OCI-LY1 (cell line): ENCODE results near the gene PAFAH1B1.
"Not testable (repeated sequence)": the region's sequence is repeated elsewhere in the genome, so short reads cannot be mapped to it uniquely, and the experiment has no call there.

Experiments
- H2AFZ ChIP-seq: fragments of 200-600 bp; sonication (generic), shearing (Covaris generic); 2 replicates; pipeline ENCODE4 v1.6.0; 2014; ENCODE audit warnings: antibody characterized with exemption, mild to moderate bottlenecking, low read length
- H3F3A ChIP-seq: fragments of 200-600 bp; sonication (generic), shearing (Covaris generic); 2 replicates; pipeline ENCODE4 v1.6.0; 2014; ENCODE audit warnings: mild to moderate bottlenecking, antibody characterized with exemption, low read length, moderate library complexity; ENCODE audit not compliant: insufficient read depth
- H3K27ac ChIP-seq: fragments of 200-600 bp; sonication (generic); 2 replicates; pipeline ENCODE4 v1.5.1; 2014; ENCODE audit warnings: low read length, mixed run types, mild to moderate bottlenecking, low read depth; ENCODE audit not compliant: poor library complexity, severe bottlenecking
- H3K27me3 ChIP-seq: fragments of 200-600 bp; sonication (generic); 2 replicates; pipeline ENCODE4 v1.6.0; 2014; ENCODE audit warnings: antibody characterized with exemption, mild to moderate bottlenecking, low read length, moderate library complexity; ENCODE audit not compliant: insufficient read depth
- H3K36me3 ChIP-seq: fragments of 200-600 bp; sonication (generic); 2 replicates; pipeline ENCODE4 v1.6.1; 2014; ENCODE audit warnings: mild to moderate bottlenecking, antibody characterized with exemption, low read length, moderate library complexity, mixed read lengths; ENCODE audit not compliant: insufficient read depth
- H3K4me1 ChIP-seq: fragments of 200-600 bp; sonication (generic); 2 replicates; pipeline ENCODE4 v1.5.1; 2014; ENCODE audit warnings: mild to moderate bottlenecking, low read length, moderate library complexity; ENCODE audit not compliant: insufficient read depth, severe bottlenecking
- H3K4me2 ChIP-seq: fragments of 200-600 bp; sonication (generic), shearing (Covaris generic); 2 replicates; pipeline ENCODE4 v1.6.1; 2014; ENCODE audit warnings: low read length
- H3K4me3 ChIP-seq: fragments of 200-600 bp; sonication (generic); 2 replicates; pipeline ENCODE4 v1.5.1; 2014; ENCODE audit warnings: low read length, low read depth, mild to moderate bottlenecking, mixed read lengths; ENCODE audit not compliant: poor library complexity, severe bottlenecking
- H3K79me2 ChIP-seq: fragments of 200-600 bp; shearing (Covaris generic); 2 replicates; pipeline ENCODE4 v1.6.1; 2016; ENCODE audit warnings: mixed run types, low read length, mixed read lengths; ENCODE audit not compliant: insufficient read depth
- H3K9ac ChIP-seq: fragments of 200-600 bp; sonication (generic), shearing (Covaris generic); 2 replicates; pipeline ENCODE4 v1.6.1; 2014; ENCODE audit warnings: mild to moderate bottlenecking, low read length, mixed read lengths
- H3K9me2 ChIP-seq: fragments of 200-600 bp; sonication (generic), shearing (Covaris generic); 2 replicates; pipeline ENCODE4 v1.6.1; 2014; ENCODE audit warnings: low read depth, mild to moderate bottlenecking, low read length, mixed read lengths
- H3K9me3 ChIP-seq: fragments of 200-600 bp; shearing (Covaris generic); 2 replicates; pipeline ENCODE4 v1.6.1; 2014; ENCODE audit warnings: low read length, mixed read lengths
- H4K20me1 ChIP-seq: fragments of 200-600 bp; sonication (generic), shearing (Covaris generic); 2 replicates; pipeline ENCODE4 v1.6.0; 2016; ENCODE audit warnings: mild to moderate bottlenecking, low read length; ENCODE audit not compliant: insufficient read depth
- EZH2 ChIP-seq: fragments of 200-600 bp; sonication (generic), shearing (Covaris generic); IDR thresholded peaks from 2 replicates; pipeline ENCODE4 v1.8.0; 2017; ENCODE audit warnings: borderline replicate concordance, mixed run types, mild to moderate bottlenecking, antibody characterized with exemption, low read length, moderate library complexity, mixed read lengths
- TF ChIP-seq, protein P1 (sequence below): fragments of 200-600 bp; sonication (generic), shearing (Covaris generic); IDR thresholded peaks from 2 replicates; pipeline ENCODE4 v1.5.1; 2017; ENCODE audit warnings: mild to moderate bottlenecking, antibody characterized with exemption, low read length, moderate library complexity, mixed read lengths

PAFAH1B1 gene

DNA sequence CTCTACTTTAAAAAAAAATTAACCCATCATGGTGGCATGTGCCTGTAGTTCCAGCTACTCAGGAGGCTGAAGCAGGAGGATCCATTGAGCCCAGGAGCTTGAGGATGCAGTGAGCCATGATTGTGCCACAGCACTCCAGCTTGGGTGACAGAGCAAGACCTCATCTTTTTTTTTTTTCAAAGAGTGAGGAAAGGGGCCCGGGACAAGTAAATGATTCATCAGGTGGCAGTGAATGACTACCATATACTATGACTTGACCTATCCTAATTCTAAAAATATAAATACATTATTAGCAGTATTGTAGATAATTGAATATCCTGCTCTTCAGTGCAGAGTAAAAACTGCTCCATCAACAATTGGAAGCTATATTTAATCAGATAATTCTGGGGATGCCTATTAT is 62.8 kb downstream of the PAFAH1B1 start:
- H4K20me1 ChIP-seq = no peaks in the 10 kb centered on the region
- H3K4me2 ChIP-seq = no peak overlapping the region
- no peaks in the 10 kb centered on the region for H3K9me2 ChIP-seq
- no peak overlapping the region for H2AFZ ChIP-seq
- H3K27ac ChIP-seq = no peak overlapping the region
- H3K4me3 ChIP-seq = no peak overlapping the region
- H3K9ac ChIP-seq = no peak overlapping the region
- H3K27me3 ChIP-seq = no peaks in the 10 kb centered on the region
- no peaks in the 10 kb centered on the region for H3F3A ChIP-seq
- peaks cover 54% of the 10 kb centered on the region for H3K79me2 ChIP-seq
- no peaks in the 10 kb centered on the region for H3K9me3 ChIP-seq
- H3K36me3 ChIP-seq = peaks cover 44% of the 10 kb centered on the region
- no peaks in the 10 kb centered on the region for H3K4me1 ChIP-seq
- TF ChIP-seq EZH2 = no peak

DNA sequence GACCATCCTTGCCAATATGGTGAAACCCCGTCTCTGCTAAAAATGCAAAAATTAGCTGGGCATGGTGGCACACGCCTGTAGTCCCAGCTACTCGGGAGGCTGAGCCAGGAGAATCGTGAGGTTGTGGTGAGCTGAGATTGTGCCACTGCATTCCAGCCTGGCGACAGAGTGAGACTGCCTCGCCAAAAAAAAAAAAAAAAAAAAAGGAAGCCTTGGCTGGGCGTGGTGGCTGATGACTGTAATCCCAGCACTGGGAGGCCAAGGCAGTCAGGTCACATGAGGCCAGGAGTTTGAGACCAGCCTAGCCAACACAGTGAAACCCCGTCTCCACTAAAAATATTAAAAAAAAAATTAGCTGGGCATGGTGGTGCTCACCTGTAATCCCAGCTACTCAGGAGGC is 65.9 kb downstream of the PAFAH1B1 start:
- not testable (repeated sequence) for H3K27me3 ChIP-seq, H3K9me3 ChIP-seq, H3K4me1 ChIP-seq, H3K4me3 ChIP-seq, H3K9ac ChIP-seq, H3K4me2 ChIP-seq, H3K9me2 ChIP-seq, H3K27ac ChIP-seq, H2AFZ ChIP-seq, H3F3A ChIP-seq, H4K20me1 ChIP-seq
- peaks cover 70% of the 10 kb centered on the region for H3K79me2 ChIP-seq
- peaks cover 33% of the 10 kb centered on the region for H3K36me3 ChIP-seq

DNA sequence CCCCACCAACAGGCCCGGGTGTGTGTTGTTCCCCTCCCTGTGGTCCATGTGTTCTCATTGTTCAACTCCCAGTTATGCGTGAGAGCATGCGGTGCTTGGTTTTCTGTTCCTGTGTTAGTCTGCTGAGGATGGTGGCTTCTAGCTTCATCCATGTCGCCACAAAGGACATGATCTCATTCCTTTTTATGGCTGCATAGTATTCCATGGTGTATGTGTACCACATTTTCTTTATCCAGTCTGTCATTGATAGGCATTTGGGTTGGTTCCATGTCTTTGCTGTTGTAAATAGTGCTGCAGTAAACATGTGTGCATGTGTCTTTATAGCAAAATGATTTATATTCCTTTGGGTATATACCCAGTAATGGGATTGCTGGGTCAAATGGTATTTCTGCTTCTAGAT is 67.0 kb downstream of the PAFAH1B1 start:
- not testable (repeated sequence) for H3K27ac ChIP-seq, H4K20me1 ChIP-seq, H3K27me3 ChIP-seq, H3K9me3 ChIP-seq, H3K4me3 ChIP-seq, H2AFZ ChIP-seq, H3K9ac ChIP-seq, H3F3A ChIP-seq, H3K9me2 ChIP-seq, H3K4me2 ChIP-seq, H3K4me1 ChIP-seq
- Histone ChIP-seq H3K79me2 (peaks cover 76% of the 10 kb centered on the region), H3K36me3 (peaks cover 31% of the 10 kb centered on the region)

DNA sequence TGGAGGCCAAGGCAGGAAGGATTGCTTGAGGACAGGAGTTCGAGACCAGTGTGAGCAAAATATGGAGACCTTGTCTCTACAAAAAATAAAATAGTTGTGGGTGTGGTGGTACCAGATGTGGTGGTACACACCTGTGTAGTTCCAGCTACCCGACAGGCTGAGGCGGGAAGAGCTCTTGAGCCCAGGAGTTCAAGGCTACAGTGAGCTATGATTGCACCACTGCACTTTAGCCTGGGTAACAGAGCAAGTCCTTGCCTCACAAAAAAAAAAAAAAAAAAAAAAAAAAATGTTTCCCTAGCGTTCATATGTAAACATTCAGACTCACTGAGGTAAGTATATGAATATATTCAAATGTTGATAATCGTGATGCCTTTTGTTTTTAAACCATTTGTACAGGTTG is 78.6 kb downstream of the PAFAH1B1 start:
- Histone ChIP-seq H3K27me3 (no peaks in the 10 kb centered on the region), H3K4me1 (no peaks in the 10 kb centered on the region), H4K20me1 (no peaks in the 10 kb centered on the region), H3K9ac (no peak overlapping the region), H3K9me3 (no peaks in the 10 kb centered on the region), H3K27ac (no peak overlapping the region), H2AFZ (no peak overlapping the region), H3K79me2 (no peaks in the 10 kb centered on the region), H3K36me3 (peaks cover 98% of the 10 kb centered on the region), H3K9me2 (no peaks in the 10 kb centered on the region), H3F3A (no peaks in the 10 kb centered on the region), H3K4me3 (no peak overlapping the region), H3K4me2 (no peak overlapping the region)
- TF ChIP-seq, protein P1, sequence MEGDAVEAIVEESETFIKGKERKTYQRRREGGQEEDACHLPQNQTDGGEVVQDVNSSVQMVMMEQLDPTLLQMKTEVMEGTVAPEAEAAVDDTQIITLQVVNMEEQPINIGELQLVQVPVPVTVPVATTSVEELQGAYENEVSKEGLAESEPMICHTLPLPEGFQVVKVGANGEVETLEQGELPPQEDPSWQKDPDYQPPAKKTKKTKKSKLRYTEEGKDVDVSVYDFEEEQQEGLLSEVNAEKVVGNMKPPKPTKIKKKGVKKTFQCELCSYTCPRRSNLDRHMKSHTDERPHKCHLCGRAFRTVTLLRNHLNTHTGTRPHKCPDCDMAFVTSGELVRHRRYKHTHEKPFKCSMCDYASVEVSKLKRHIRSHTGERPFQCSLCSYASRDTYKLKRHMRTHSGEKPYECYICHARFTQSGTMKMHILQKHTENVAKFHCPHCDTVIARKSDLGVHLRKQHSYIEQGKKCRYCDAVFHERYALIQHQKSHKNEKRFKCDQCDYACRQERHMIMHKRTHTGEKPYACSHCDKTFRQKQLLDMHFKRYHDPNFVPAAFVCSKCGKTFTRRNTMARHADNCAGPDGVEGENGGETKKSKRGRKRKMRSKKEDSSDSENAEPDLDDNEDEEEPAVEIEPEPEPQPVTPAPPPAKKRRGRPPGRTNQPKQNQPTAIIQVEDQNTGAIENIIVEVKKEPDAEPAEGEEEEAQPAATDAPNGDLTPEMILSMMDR = no peak
- no peak for TF ChIP-seq EZH2

DNA sequence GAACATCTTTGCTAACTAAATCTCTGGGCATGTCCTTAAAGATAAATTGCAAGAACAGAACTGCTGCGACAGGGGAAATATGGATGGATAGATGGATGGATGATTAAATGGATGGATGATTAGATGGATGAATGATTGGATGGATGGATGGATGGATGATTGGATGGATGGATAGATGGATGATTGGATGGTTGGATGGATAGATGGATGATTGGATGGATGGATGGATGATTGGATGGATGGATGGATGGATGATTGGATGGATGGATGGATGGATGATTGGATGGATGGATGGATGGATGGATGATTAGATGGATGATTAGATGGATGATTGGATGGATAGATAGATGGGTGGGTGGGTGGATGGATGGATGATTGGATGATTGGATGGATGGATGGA is 85.8 kb downstream of the PAFAH1B1 start:
- H3K4me2 ChIP-seq, H3K27me3 ChIP-seq, H2AFZ ChIP-seq, H3K4me3 ChIP-seq, H3K9ac ChIP-seq, H3K27ac ChIP-seq, H3K4me1 ChIP-seq, H3K79me2 ChIP-seq, H3F3A ChIP-seq, H4K20me1 ChIP-seq, H3K9me2 ChIP-seq, H3K9me3 ChIP-seq: not testable (repeated sequence)
- H3K36me3 ChIP-seq = peaks cover 94% of the 10 kb centered on the region
